Endothelial cell (in vitro differentiated cells): Measurements from ENCODE around the gene APOL2. TPM values are rescaled to one million over a fixed set of nuclear protein-coding genes. Genes with fewer than 3 reads are reported as not detected.

Experiments used
- DNase-seq: peaks from one replicate; pipeline ENCODE4 v3.0.0; 2021; ENCODE audit warnings: low spot score
- H3K27ac Mint-ChIP-seq: one replicate; pipeline ENCODE4 v1.8.0; 2021; ENCODE audit warnings: mixed read lengths, inconsistent platforms; ENCODE audit not compliant: unreplicated experiment
- H3K27me3 Mint-ChIP-seq: one replicate; pipeline ENCODE4 v1.8.0; 2021; ENCODE audit warnings: mild to moderate bottlenecking, moderate library complexity, mixed read lengths, inconsistent platforms; ENCODE audit not compliant: unreplicated experiment
- H3K36me3 Mint-ChIP-seq: one replicate; pipeline ENCODE4 v1.8.0; 2021; ENCODE audit warnings: mild to moderate bottlenecking, low read depth, mixed read lengths, inconsistent platforms; ENCODE audit not compliant: unreplicated experiment
- H3K4me1 Mint-ChIP-seq: one replicate; pipeline ENCODE4 v1.8.0; 2021; ENCODE audit warnings: mild to moderate bottlenecking, mixed read lengths, inconsistent platforms; ENCODE audit not compliant: unreplicated experiment
- H3K4me3 Mint-ChIP-seq: one replicate; pipeline ENCODE4 v1.8.0; 2021; ENCODE audit warnings: mild to moderate bottlenecking, mixed read lengths, inconsistent platforms; ENCODE audit not compliant: unreplicated experiment
- H3K9me3 Mint-ChIP-seq: one replicate; pipeline ENCODE4 v1.8.0; 2021; ENCODE audit warnings: mixed read lengths, inconsistent platforms; ENCODE audit not compliant: unreplicated experiment
- CTCF ChIP-seq: fragments of 200-600 bp; sonication (generic); IDR thresholded peaks from one replicate; pipeline ENCODE4 v1.5.0; 2021; ENCODE audit warnings: antibody characterized with exemption; ENCODE audit not compliant: unreplicated experiment
- total RNA-seq: library from RNA; stranded (reverse); fragmentation: NEBNext Ultra II Directional; extraction: Animal tissue kit (Norgen Biotek cat#: 25700); gene quantifications from one replicate; pipeline ENCODE4 v1.2.1, GENCODE V29; 2021; ENCODE audit not compliant: unreplicated experiment

The APOL2 gene
- total RNA-seq, 1 donor from 2014 or later: 55.3 TPM

- Mint-ChIP-seq H3K27ac (no peak overlapping the region), H3K4me3 (no peak overlapping the region), H3K9me3 (peaks cover 13% of the 10 kb centered on the region), H3K4me1 (peaks cover 6% of the 10 kb centered on the region), H3K36me3 (peaks cover 4% of the 10 kb centered on the region), H3K27me3 (peaks cover 9% of the 10 kb centered on the region)
- DNase-seq: no peak
- no peak for TF ChIP-seq CTCF
Observed at GRCh38 chr22:36249160-36249559, 9.8 kb upstream of the APOL2 start.

GRCh38 chr22:36247955-36248354, 8.6 kb upstream of the APOL2 start:
- H3K4me3 Mint-ChIP-seq: no peak overlapping the region
- peaks cover 13% of the 10 kb centered on the region for H3K9me3 Mint-ChIP-seq
- peaks cover 4% of the 10 kb centered on the region for H3K36me3 Mint-ChIP-seq
- TF ChIP-seq CTCF: no peak
- H3K27ac Mint-ChIP-seq: no peak overlapping the region
- H3K27me3 Mint-ChIP-seq: peaks cover 4% of the 10 kb centered on the region
- DNase-seq: no peak
- no peaks in the 10 kb centered on the region for H3K4me1 Mint-ChIP-seq

GRCh38 chr22:36246718-36247117, 7.4 kb upstream of the APOL2 start:
- Mint-ChIP-seq H3K4me3 (no peak overlapping the region), H3K27ac (no peak overlapping the region), H3K27me3 (peaks cover 3% of the 10 kb centered on the region), H3K4me1 (no peaks in the 10 kb centered on the region), H3K9me3 (peaks cover 13% of the 10 kb centered on the region), H3K36me3 (peaks cover 4% of the 10 kb centered on the region)
- no peak for TF ChIP-seq CTCF
- no peak for DNase-seq

- H3K27me3 Mint-ChIP-seq: no peaks in the 10 kb centered on the region
- TF ChIP-seq CTCF: no peak
- peaks cover 4% of the 10 kb centered on the region for H3K36me3 Mint-ChIP-seq
- peaks cover 13% of the 10 kb centered on the region for H3K9me3 Mint-ChIP-seq
- H3K4me3 Mint-ChIP-seq: no peak overlapping the region
- H3K4me1 Mint-ChIP-seq: no peaks in the 10 kb centered on the region
- no peak for DNase-seq
- H3K27ac Mint-ChIP-seq: peak overlapping the region; percentile 44
Observed at GRCh38 chr22:36245805-36246356, 6.6 kb upstream of the APOL2 start.

- Mint-ChIP-seq H3K36me3 (peaks cover 4% of the 10 kb centered on the region), H3K9me3 (peaks cover 13% of the 10 kb centered on the region), H3K27me3 (peaks cover 2% of the 10 kb centered on the region), H3K4me3 (no peak overlapping the region), H3K4me1 (peaks cover 3% of the 10 kb centered on the region), H3K27ac (no peak overlapping the region)
- TF ChIP-seq CTCF: no peak
- DNase-seq: no peak
Observed at GRCh38 chr22:36244522-36245391, 5.4 kb upstream of the APOL2 start.
